Measurements from ENCODE around the gene ERICH6.

Gene ERICH6

GRCh38 chr3:150613709-150614480, 89.8 kb downstream of the ERICH6 start:
- no peak for DNase-seq (ENCODE audit: low read depth in 2 of 2)

DNA sequence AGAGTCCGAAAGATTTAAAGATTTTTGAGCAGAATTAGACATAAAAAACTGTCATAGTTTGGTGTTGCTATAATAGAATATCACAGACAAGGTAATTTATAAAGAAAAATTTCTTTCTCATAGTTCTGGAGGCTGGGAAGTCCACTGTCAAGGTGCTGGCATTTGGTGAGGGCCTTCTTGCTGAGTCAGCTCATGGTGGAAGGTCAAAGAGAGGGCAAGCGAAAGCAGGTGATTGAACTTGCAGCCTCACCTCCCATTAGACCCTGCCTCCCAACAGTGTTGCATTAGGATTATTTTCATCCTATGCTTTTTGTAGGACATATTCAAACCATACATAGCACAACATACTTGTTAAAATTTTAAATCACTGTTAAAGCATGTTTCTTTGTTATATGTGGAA, 90.7 kb downstream of the ERICH6 start:
- no peak for DNase-seq (ENCODE audit: low read depth in 2 of 2)

GRCh38 chr3:150612494-150612893, 91.2 kb downstream of the ERICH6 start:
- no peak for DNase-seq (ENCODE audit: low read depth in 2 of 2)

- no peak for DNase-seq (ENCODE audit: low read depth in 2 of 2)
These were observed 92.1 kb downstream of the ERICH6 start for GRCh38 chr3:150611666-150612065.

GRCh38 chr3:150610785-150611184, 92.9 kb downstream of the ERICH6 start:
- no peak for DNase-seq (ENCODE audit: low read depth in 2 of 2)

GRCh38 chr3:150609988-150610387, 93.7 kb downstream of the ERICH6 start:
- DNase-seq (ENCODE audit: low read depth in 2 of 2), result no peak

All from stimulated activated CD4-positive, alpha-beta T cell treated with anti-CD3 and anti-CD28 coated beads, Interleukin-12 subunit alpha, Interleukin-12 subunit beta, amount 100 ng/mL, for 24 hours (primary cell).